Neural progenitor cell (in vitro differentiated cells): ENCODE data around the gene PEPD.

Source experiments
- CTCF ChIP-seq: fragments of 200-600 bp; sonication (generic); IDR thresholded peaks from 2 replicates; pipeline ENCODE4 v1.5.1; 2017; ENCODE audit warnings: antibody characterized with exemption, mild to moderate bottlenecking
- EZH2phosphoT487 ChIP-seq: fragments of 200-600 bp; sonication (generic); IDR thresholded peaks from 2 replicates; pipeline ENCODE4 v1.6.1; 2017; ENCODE audit warnings: antibody characterized with exemption

GRCh38 chr19:33409906-33410685 is 111.5 kb downstream of the PEPD start:
- no peak for TF ChIP-seq CTCF
- TF ChIP-seq EZH2phosphoT487, result no peak
